ENCODE measurements around the gene SAMMSON. TPM values are rescaled to one million over a fixed set of nuclear protein-coding genes. Genes with fewer than 3 reads are reported as not detected.

Gene SAMMSON
- total and polyA plus RNA-seq, 9 of the 15 experiments (the other 6 are each of a cell fraction or from before 2014, with no cell fraction given): 0.65 to 4.4 (median 1.9) TPM

DNA sequence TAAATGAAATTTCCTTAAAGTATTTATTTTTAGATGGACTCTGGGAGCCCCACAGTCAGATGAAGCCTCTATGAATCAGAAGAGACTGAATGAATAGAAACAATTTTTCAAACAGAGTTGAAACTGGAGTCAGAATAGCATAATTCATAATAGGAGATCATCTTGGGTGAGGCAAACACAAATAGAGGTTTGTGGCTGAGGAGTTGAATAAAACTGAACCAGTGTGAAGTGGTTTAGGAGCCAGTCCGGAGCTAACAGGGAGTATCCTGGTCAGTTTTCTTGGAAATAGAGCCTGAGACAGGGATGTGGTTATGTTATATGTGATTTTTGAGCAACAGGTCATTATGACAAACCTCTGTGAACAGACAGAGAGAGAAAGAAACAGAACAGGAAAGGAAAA, 39.2 kb downstream of the SAMMSON start (continued):
- TF ChIP-seq, protein P1, sequence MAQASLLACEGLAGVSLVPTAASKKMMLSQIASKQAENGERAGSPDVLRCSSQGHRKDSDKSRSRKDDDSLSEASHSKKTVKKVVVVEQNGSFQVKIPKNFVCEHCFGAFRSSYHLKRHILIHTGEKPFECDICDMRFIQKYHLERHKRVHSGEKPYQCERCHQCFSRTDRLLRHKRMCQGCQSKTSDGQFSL (CRISPR knock-in tag; IDR thresholded peaks at IDR 0.05): no peak
- TF ChIP-seq, protein P1 (tag; IDR thresholded peaks at IDR 0.05): no peak
- TF ChIP-seq, protein P2, sequence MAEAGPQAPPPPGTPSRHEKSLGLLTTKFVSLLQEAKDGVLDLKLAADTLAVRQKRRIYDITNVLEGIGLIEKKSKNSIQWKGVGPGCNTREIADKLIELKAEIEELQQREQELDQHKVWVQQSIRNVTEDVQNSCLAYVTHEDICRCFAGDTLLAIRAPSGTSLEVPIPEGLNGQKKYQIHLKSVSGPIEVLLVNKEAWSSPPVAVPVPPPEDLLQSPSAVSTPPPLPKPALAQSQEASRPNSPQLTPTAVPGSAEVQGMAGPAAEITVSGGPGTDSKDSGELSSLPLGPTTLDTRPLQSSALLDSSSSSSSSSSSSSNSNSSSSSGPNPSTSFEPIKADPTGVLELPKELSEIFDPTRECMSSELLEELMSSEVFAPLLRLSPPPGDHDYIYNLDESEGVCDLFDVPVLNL (CRISPR knock-in tag; IDR thresholded peaks at IDR 0.05; ENCODE audit: low read depth): no peak
- TF ChIP-seq ZNF354B (CRISPR knock-in tag; IDR thresholded peaks at IDR 0.05): no peak
- TF ChIP-seq EZH2 (IDR thresholded peaks at IDR 0.05; ENCODE audit: borderline replicate concordance, low read depth, low read length): no peak
- no peak for TF ChIP-seq TCF7 (IDR thresholded peaks at IDR 0.05; ENCODE audit: borderline replicate concordance)
- TF ChIP-seq, protein P3, sequence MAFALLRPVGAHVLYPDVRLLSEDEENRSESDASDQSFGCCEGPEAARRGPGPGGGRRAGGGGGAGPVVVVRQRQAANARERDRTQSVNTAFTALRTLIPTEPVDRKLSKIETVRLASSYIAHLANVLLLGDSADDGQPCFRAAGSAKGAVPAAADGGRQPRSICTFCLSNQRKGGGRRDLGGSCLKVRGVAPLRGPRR (CRISPR knock-in tag; IDR thresholded peaks at IDR 0.05): no peak

DNA sequence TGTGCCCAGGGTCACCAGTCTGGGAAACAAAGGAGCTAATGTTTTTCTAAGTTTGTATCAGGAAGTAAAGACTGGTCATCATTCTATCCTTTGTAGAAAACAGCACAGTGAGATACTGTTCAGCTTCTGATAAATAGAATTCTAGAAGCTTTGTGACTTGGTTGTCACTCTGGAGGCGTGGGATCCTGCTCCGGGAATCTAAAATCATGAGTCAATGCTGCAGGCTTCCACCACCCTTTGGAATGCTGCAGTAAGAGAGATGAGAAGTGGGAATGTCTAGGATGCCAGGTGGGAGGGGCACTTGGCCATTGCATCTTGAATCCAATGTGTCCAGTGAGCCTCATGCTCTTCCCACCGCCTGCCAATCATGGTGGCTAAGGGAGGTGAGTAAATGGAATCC, 40.9 kb downstream of the SAMMSON start:
- TF ChIP-seq RBBP5 (IDR thresholded peaks at IDR 0.05; ENCODE audit: borderline replicate concordance, insufficient read depth, low read length, poor library complexity, severe bottlenecking): no peak
- TF ChIP-seq ZNF263 (CRISPR knock-in tag; IDR thresholded peaks at IDR 0.05; ENCODE audit: borderline replicate concordance): no peak
- no peak for TF ChIP-seq CREBBP (IDR thresholded peaks at IDR 0.05; ENCODE audit: low read depth, low read length)
- TF ChIP-seq ZZZ3 (IDR thresholded peaks at IDR 0.05): no peak
- TF ChIP-seq ZNF518B (CRISPR knock-in tag; IDR thresholded peaks at IDR 0.05): no peak
- no peak for TF ChIP-seq SRSF7 (optimal IDR thresholded peaks at IDR 0.05; ENCODE audit: low read depth, low read length)
- no peak for TF ChIP-seq ZNF165 (CRISPR knock-in tag; IDR thresholded peaks at IDR 0.05; ENCODE audit: borderline replicate concordance)
- no peak for TF ChIP-seq NFATC3 (IDR thresholded peaks at IDR 0.05)
- TF ChIP-seq SNIP1 (IDR thresholded peaks at IDR 0.05; ENCODE audit: low read depth): no peak
- no peaks in the 10 kb centered on the region for H3K36me3 ChIP-seq (ENCODE audit: control insufficient read depth, insufficient read depth, low read length)
- in situ Hi-C loops (cut with MboI) (no loop called here), intact Hi-C loops (cut with micrococcal nuclease) (no loop called here)
- BruUV-seq (replicated peaks): no TSS peak
- no peaks in the 10 kb centered on the region for H3K27me3 ChIP-seq (ENCODE audit: control insufficient read depth in 2 of 2, insufficient read depth in 2 of 2, low read length in 2 of 2)
- POLR2A ChIA-PET: interaction anchor here (0.7 kb wide), 1 partner anchor 79 kb away, joined by 3 read pairs; no protein-coding TSS in a partner anchor
- H3K27ac ChIP-seq (ENCODE audit: extremely low read depth, low read depth, low read length): no peak overlapping the region
- no peaks in the 10 kb centered on the region for H4K20me1 ChIP-seq (replicated peaks; ENCODE audit: control insufficient read depth, insufficient read depth, low read length)
- no peak overlapping the region for H2AFZ ChIP-seq (ENCODE audit: low read depth, low read length)
- H3K9ac ChIP-seq (ENCODE audit: insufficient read depth in 1 of 2, low read depth in 2 of 2, low read length in 2 of 2): no peak overlapping the region
- no peaks in the 10 kb centered on the region for H3K79me2 ChIP-seq (ENCODE audit: control insufficient read depth, insufficient read depth, low read length)
- H3K9me1 ChIP-seq (ENCODE audit: control insufficient read depth, insufficient read depth, low read length): no peaks in the 10 kb centered on the region
- no peak for DNase-seq (ENCODE audit: extremely low read depth in 1 of 4, low spot score in 3 of 4)
- no peaks in the 10 kb centered on the region for H3K4me1 ChIP-seq (replicated peaks in 1 of 2; ENCODE audit: control insufficient read depth in 2 of 2, insufficient read depth in 2 of 2, low read length in 2 of 2)
- H3K4me3 ChIP-seq: no peak overlapping the region
- no peak for ATAC-seq
- no peaks in the 10 kb centered on the region for H3K9me3 ChIP-seq (replicated peaks; ENCODE audit: control insufficient read depth, insufficient read depth, low read depth, low read length)
- WGBS (ENCODE audit: insufficient coverage, low coverage, missing lambda C conversion rate): 0% methylated on average over 3 of the region's 3 CpGs
- CTCF ChIA-PET (ENCODE audit: low intra/inter-chr PET ratio): no interaction called here
- no peak overlapping the region for H3K4me2 ChIP-seq (ENCODE audit: insufficient read depth, low read length)
- no peak for FAIRE-seq

All from K562 (cell line).